Measurements from ENCODE around the gene BACE1.

The BACE1 gene

DNA sequence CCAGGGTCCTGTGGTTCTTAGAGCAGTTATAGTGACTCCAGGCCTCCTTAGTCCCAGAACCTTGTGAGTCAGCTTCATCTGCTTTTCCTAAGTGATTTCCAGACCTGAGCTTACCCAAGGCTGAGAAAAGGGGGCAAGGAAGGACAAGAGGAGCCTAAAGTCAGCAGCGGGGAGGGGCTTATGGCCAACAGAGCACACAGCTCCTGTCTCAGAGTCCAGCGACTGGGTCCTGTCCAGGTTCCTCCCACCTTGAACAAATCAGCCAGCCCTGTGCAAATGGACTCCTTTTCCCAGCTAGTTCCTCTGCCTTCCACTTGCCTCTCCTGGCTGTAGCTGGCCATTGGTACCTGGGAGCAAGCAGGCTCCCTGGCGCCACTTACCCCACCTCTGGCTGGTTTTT lies 10.9 kb downstream of the BACE1 start:
- no peak for DNase-seq

DNA sequence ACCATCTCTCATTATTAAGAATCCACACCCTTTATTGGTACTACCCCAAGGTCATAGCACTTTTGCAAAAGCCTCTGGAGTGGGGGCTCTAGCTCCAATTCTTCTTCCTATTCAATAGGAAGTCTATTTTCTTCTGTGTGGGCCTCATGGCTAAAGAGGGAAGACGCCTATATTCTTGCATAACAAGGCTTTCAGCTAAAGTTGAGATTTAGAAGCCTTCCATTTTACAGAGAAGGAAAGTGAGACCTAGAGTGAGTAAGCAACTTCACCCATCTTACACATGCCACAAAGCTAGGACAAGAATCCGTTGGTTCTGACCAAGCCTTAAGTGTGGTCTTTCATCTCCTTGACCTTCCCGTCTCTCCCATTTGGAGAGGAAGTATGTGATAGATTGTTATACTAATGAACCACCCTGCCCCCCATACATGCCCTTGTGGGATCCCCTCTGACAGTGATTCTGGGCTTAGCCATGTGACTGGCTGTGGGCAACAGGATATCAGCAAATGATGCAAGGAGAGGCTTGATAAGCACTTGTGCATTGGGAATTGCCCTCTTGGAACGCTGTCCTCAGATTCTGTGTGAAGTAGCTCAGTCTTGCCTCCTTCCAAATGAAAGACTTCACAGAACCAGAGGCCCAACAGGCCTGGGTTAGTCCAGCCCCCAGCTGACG lies 12.3 kb downstream of the BACE1 start:
- DNase-seq = no peak

DNA sequence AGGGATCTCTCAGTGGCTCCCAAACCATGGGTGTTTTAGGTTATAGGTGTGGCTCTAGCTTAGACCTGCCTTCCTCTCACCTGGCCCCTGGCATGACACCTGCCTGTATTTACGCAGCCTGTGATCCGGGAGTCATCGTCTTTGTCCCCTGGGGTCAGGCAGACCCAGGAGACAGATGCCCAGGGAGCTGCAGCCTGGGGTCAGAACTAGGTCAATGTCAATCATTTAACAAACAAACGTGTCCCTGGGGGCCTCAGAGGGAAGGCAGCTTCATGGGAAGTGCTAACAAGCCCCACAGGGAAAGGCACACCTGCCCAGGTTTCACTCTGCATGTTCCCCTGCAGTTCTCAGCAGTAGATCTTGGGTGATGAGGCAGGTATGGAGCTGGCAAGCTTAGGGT lies 13.0 kb downstream of the BACE1 start:
- no peak for DNase-seq

DNA sequence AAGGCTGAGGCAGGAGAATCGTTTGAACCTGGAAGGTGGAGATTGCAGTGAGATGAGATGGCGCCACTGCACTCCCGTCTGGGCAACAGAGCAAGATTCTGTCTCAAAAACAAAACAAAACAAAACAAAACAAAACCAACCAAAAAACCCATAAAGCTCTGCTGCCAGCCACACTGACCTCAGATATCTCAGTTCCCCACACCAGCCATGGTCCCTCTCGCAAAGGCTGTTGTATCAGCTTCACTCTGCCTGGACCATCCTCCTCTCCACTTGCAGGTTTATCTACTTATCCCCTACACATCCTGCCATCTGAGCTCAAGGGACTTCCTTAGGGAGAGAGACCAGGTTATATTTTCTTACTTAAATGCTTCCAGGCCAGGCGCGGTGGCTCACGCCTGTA lies 13.8 kb downstream of the BACE1 start:
- no peak for DNase-seq

DNA sequence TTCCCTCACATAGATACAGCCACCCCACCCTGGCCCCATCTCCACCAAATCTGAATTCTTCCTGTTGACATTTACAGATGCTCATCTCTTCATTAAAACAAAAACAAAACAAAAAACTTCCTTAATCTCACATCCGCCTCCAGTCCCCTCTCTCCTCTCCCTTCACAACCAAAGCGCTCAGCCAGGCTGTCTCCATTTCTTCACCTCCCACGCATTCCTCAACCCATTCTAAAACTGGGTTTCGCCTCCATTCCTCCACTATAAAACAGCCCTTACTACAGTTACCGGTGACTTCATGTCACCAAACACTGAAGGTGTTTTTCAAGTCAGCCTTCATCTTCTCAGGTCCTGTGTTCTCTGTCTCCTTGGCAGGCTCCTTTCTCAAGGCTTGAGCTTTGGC lies 15.3 kb downstream of the BACE1 start:
- no peak for DNase-seq

DNA sequence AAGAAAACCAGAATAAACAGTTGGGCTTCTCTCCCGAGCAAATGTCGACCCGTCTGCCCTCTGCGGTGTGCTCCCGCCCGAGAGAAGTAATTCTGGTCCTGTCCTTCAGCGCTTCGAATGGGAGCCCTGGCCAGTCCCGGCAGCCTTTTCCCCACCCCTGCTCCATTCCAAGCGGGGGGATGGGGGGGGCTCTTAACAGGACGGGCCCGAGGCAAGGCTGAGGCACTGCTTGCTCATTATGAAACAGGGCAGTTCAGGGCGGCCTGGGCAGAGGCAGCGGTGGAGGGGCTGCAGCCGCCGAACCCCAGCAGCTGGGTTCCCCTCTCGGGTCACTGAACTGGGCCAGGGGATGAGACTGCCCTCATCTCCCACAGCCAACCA lies 15.8 kb downstream of the BACE1 start:
- no peak for DNase-seq

DNA sequence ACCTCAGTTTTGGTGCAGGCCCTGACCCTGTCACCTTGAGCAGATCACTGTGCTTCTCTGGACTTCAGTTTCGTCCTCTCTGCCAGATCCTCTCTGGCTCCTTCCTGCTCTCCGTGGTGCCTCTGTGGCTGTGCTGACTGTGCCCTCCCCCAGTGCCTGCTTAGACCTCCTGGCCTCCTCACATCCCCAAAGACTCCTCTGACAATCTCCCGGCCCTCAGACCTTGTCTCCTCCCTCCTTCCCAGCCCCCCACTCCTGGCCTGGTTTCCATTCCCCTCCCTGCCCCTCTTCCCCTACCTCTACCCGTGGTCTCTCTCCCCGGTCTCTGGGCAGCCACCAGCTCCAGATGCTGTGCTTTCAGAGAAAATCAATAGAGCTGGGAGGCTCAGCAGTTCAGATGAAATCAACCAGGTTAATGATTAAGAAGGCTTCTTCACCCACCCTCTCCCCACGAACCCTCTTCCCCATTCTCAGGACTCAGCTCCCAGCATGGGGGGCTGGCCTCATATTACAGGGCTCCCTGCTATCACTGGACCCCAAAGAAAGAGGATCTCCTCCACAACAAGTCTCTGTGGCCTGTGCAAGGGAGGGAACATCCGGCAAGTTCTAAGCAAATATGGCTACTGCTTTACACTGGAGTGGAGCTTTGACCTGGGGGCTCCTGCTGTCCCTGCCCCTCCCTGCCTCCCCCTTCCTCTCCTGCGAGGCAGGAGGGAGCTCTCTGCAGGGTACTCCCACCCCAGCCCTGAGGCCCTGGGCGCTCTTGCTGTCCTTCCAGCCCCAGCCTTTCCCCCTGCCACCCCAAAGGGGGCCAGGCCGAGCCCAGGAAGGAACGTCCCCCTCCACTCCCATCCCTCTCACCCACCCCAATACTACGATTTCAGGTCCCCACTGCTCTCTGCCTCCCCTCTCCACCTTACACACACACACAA lies 16.4 kb downstream of the BACE1 start:
- no peak for DNase-seq

DNA sequence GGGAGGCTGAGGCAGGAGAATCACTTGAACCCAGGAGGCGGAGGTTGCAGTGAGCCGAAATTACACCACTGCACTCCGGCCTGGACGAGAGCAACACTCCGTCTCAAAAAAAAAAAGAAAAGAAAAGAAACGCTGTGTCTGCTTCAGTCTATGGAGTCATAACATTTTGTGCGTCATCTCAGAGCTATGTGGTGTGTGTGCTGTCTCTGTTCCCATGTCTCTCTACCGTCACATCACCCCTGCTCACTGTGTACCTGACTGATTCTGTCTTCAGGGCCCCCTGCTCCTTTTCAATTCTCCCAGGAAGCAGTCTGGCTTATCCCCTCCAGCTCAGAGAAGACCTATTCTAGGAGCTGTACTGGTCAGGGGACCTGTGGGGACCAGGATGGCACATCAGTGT lies 17.9 kb downstream of the BACE1 start:
- DNase-seq = no peak

DNA sequence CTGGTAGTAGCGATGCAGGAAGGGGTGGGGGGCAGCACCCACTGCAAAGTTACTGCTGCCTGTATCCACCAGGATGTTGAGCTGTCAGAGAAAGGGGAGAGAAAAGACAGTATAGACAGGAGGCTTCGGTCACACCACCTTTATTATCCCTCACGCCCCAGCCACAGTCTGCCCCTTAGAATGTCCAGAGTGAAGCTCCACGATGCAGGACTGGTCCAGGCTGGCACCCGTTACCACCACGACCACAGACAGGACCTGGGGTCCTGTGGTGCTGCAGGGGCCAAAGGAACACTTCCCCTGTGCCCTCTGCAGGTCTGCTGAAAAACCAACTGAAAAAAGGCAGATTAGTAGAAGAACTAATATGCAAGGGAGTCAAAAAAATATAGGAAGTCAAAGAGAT lies 19.2 kb downstream of the BACE1 start:
- no peak for DNase-seq

DNA sequence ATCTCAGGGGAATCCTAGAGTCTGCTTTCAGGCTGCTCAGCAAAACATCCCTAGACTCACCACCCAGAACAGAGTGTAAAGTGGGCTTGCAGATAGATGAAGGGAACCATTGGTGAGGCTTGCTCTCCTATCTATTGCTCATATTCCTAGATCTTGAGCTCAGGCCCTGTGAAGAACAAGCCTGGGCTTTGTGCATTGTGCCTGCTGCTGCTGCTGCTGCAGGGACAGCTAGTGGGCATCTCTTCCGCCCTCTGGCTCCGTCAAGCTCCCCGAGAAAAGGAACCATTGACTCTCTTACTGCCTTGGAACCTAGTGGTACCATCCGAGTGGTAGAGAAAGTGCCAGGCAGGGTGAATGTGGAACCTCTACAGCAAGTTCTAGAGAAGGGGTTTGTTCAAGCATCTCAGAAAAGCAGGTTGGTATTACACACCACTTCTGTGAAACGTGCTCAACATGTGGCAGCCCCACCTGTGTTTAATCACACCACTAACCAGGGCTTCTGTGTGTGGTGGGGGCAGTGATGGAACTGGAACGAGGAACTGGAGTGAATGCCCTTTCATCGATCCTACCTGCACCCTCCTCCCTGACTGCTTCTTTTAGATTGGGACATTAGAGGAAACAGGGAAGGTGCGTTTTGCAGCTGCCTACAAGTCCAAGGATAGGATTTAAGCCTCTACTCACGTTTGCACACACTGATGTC lies 20.5 kb downstream of the BACE1 start:
- DNase-seq = no peak

DNA sequence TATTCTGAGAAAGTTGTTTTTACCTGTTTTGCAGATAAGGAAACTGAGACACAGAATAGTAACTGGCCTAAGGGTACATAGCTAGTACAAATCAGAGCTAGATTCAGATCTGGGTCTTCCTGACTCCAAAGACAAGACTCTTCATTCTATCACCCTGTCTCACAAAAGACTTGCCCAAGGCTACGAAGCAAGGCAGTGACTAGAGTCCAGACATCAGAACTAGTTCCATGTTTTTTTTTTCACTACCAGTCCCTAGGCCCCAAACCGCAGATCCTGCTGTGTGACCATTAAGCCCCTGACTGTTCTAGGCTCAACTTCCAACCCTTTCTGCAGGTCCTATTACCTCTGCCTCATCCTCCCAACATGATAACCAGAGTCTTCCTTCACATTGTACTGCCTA lies 23.4 kb downstream of the BACE1 start:
- no peak for DNase-seq

DNA sequence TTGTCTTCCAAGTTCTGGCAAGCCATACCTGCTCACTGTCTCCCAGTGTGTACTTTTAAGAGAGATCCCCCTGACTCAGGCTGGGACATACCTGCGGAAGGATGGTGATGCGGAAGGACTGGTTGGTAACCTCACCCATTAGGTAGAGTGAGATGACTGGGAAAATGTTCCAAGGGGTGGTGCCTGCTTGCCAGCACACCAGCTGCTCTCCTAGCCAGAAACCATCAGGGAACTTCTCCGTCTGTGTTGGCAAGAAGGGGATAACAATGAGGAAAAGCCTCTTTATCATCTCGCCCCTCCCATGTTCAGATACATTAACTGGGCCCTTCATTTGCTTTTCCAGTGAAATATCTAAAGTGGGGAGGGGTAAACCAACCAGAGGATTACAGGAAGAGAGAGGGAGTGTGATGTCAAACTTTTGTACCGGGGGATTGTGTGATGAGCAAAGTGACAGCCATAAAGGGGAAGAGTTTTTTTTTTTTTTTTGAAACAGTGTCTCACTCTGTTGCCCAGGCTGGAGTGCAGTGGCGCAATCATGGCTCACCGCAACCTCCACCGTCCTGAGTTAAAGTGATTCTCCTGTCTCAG lies 25.2 kb downstream of the BACE1 start, which contains the start of gene BACE1-AS:
BACE1-AS (plus strand) TSS at position 538 of the 588 bp plus-strand sequence.
- no peak for DNase-seq

DNA sequence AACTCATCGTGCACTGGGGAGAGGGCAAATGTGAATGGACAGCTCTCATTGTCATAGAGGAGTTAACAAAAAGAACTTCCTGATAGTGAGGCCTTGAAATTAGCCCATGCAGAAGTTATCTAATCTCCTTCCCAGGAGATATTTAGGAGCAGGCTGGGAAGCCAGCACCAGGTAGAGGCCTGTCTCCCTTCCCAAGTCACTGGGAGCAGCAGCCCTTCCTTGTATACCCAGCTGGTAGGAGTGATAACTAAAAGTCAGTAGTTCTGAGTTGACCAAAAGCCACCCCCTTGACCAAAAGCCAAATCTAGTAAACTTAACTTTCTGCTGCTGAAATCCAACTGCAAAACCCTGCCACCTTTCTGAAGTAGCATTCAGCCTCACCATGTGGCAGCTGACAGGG lies 26.3 kb downstream of the BACE1 start:
- DNase-seq = no peak

DNA sequence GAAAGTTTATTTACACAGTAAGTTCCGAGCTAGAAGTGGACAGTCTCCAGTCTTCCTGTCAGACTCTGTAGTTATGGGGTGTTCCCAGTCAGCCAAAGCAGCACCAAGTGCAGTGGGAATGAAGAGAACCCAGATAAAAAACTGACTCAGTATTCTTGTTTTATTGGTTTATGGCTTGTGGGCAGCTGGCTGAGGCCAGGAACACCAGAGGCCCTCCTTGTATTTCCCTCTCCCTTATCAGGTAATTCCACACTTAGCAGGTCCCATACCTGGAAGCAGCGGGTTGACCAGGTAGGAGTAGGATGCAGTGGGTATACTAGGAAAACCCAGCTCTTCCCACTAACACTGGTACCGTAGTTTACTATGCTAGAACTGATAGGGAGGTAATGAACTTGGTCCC lies 28.4 kb downstream of the BACE1 start:
- no peak for DNase-seq

DNA sequence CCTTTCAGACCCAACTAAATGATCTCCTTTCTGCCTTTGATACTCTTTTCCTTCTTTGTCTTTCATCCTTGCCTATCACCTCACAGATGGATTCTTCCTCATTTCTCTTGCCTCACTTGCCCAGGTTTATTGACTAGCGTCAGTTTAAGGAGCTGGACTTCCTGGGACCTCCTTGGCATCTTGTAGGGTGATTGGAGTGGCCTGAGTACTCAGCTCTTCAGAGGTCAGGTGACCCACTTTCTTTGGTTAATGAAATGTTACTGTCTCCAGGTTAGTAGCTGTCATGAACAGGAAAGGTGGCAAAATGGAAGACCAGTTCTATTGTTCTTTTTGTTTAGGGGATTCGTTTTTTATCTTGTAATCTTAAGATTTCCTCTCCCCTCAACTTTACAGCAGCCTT lies 29.5 kb downstream of the BACE1 start:
- no peak for DNase-seq

DNA sequence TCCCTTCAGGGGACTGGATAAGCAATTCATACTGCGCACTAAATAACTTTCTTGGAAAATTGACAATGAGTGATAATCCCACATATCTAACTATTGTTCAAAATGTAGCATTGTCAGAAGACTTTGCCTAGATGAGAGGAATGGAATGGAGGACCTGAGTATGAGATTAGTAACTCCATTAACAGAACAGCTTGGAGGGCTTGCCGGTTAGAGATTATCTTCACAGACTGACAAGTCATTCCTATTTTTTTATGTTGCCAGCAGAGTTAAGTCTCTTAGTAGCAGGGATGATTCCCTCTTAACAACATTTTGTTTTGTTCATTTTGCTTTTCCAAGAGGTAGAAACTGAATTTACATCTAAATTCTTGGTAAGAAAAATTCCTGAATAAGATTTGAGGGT lies 32.0 kb downstream of the BACE1 start:
- DNase-seq = no peak

DNA sequence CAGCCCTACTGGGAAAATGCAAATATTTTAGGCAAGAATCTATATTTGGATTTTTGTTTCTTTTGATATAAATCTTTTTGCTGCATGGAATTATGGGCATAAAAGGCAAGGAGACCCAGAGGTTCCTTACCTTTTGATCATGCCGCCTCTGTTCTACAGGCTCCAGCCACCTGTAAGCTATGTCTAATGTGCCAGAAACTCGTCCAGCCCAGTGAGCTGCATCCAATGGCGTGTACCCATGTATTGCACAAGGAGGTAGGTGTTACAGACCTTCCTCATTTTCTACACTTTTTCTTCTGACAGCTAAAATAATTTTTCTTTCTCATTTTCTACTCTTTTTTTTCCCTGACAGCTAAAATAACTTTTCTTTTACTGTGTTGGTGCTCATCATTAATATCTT lies 33.1 kb downstream of the BACE1 start:
- no peak for DNase-seq

DNA sequence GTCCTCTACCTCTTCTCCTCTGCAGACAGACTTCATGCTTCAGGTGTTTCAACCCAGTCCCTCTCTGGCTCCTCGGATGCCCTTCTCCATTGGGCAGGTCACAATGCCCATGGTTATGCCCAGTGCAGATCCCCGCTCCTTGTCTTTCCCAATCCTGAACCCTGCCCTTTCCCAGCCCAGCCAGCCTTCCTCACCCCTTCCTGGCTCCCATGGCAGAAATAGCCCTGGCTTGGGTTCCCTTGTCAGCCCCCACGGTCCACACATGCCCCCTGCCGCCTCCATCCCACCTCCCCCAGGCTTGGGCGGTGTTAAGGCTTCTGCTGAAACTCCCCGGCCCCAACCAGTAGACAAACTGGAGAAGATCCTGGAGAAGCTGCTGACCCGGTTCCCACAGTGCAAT lies 34.2 kb downstream of the BACE1 start:
- no peak for DNase-seq

DNA sequence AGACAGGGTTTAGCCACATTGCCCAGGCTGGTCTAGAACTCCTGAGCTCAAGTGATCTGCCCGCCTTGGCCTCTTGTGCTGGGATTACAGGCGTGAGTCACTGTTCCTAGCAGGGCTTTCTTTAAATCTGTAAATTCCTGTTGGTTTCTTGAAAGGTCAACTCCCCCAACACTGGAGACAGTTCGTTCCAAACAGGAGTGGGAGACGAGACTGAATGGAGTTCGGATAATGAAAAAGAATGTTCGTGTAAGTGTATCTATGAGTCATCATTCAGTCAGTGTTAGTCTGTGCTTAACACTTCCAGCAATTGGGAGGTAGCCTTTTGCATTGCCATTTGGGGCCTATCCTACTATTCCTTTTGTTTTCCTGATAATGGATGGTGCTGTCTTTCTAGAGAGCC lies 34.9 kb downstream of the BACE1 start:
- no peak for DNase-seq

DNA sequence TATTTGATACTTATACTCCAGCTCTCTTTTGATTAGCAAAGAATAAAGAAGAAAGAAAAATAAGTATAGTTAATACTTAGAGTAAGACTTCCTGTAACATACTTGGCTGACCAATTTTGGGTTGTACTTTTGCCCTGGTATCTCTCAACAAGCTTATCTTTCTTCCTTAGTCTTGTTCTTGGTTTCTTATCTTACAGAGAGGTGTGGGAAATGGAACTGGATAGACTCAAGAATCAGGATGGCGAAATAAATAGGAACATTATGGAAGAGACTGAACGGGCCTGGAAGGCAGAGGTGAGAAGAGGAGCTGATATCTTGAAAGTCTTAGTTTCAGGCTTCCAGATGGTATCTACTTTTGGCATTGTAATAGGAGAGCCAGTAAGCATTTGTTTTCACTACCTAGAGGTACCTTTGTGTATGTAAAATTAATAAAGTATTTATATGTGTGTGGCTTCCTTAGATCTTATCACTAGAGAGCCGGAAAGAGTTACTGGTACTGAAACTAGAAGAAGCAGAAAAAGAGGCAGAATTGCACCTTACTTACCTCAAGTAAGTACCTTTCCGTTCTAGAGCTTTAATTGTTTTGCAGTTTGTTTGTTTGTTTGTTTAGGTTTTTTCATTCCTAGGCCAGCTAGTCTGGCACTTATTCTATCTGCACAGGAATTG lies 36.2 kb downstream of the BACE1 start:
- DNase-seq = no peak

DNA sequence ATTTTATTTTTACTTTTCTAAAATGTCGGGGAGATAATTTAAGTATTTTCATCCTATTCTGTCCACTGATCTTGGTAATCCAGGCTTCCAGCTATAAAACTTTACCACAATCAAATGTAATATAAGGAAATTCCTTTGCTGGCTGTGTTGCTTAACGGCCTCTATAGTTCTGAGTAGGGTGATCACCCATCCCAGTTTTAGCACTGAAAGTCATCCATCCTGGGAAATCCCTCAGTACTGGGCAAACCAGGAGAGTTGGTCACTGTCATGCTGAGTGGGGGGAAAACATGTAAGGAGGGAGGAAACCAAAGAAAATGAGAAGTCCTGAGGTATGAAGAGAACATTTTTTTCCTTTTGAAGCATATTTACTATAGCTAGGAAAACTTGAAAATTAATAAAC lies 37.7 kb downstream of the BACE1 start:
- DNase-seq = no peak

DNA sequence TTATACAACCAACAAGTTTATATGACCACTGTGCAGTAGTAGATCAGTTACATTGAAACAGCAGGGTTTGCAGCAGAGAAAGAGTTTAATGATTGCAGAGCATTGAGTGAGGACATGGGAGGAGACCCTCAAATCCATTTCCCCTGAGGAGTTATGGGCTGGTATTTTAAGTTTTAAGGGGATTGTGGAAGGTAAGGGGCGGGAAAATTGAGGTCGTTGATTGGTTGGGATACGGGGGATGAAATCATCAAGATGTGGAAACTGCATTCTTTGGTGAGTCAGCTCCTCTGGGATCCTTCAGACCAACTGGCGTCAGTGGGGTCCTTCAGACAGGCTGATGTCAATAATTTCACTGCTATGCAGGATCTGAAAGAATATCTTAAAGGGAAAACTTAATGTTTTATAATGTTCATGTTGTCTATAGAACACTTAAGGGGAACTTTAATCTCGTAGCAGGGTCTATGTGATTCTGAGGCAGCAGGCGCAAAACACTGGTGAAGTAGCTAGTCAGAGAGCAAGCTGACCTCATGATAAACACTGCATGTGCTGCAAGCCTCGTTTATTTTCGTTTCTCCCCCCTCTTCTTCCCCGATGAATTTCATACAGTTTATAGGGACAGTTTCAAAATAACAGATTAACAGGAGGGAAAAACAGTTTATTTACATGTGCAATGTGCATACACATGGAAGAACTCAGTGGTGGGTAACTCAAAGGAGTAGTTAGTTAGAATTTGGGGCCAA lies 42.3 kb downstream of the BACE1 start:
- no peak for DNase-seq
